ENCODE measurements around the gene SH3PXD2A.
A peak's percentile ranks its signal among the peaks of the same experiment; 100 is the strongest.

Gene SH3PXD2A

GRCh38 chr10:103552856-103553742 lies 302.3 kb downstream of the SH3PXD2A start:
- DNase-seq, result no peak

- DNase-seq, result no peak
These were observed 303.5 kb downstream of the SH3PXD2A start for GRCh38 chr10:103551619-103552602.

- no peak for DNase-seq
These were observed 305.1 kb downstream of the SH3PXD2A start for GRCh38 chr10:103550229-103550628.

GRCh38 chr10:103549349-103549685 lies 306.1 kb downstream of the SH3PXD2A start:
- DNase-seq, result no peak

GRCh38 chr10:103548581-103549348 lies 306.6 kb downstream of the SH3PXD2A start:
- peak in 1 of 2 donors; percentile 7 for DNase-seq

- DNase-seq, result no peak
These were observed 307.4 kb downstream of the SH3PXD2A start for GRCh38 chr10:103548006-103548405.

GRCh38 chr10:103547391-103547946 lies 307.9 kb downstream of the SH3PXD2A start:
- peak in 1 of 2 donors; percentile 11 for DNase-seq

GRCh38 chr10:103546401-103546800 lies 309.0 kb downstream of the SH3PXD2A start:
- DNase-seq, result no peak

GRCh38 chr10:103545771-103546281 lies 309.6 kb downstream of the SH3PXD2A start:
- no peak for DNase-seq

- no peak for DNase-seq
These were observed 310.0 kb downstream of the SH3PXD2A start for GRCh38 chr10:103545366-103545765.

GRCh38 chr10:103544657-103545310 lies 310.6 kb downstream of the SH3PXD2A start:
- DNase-seq, result no peak
